ENCODE measurements around the gene FRMD1.

Gene FRMD1

GRCh38 chr6:168062346-168063289, 16.4 kb downstream of the FRMD1 start:
- peak overlapping the region; percentile 65 for H3K27ac ChIP-seq
- no peak for TF ChIP-seq CTCF (conservative IDR thresholded peaks at IDR 0.05)

GRCh38 chr6:168061269-168062210, 17.5 kb downstream of the FRMD1 start:
- no peak for TF ChIP-seq CTCF (conservative IDR thresholded peaks at IDR 0.05)
- H3K27ac ChIP-seq, result peak overlapping the region; percentile 65

GRCh38 chr6:168060521-168060931, 18.5 kb downstream of the FRMD1 start:
- TF ChIP-seq CTCF (conservative IDR thresholded peaks at IDR 0.05), result peak; percentile 71
- H3K27ac ChIP-seq, result peak overlapping the region; percentile 65

GRCh38 chr6:168058691-168059551, 20.1 kb downstream of the FRMD1 start:
- no peak for TF ChIP-seq CTCF (conservative IDR thresholded peaks at IDR 0.05)
- no peak overlapping the region for H3K27ac ChIP-seq

GRCh38 chr6:168057836-168058235, 21.2 kb downstream of the FRMD1 start:
- H3K27ac ChIP-seq, result no peak overlapping the region
- no peak for TF ChIP-seq CTCF (conservative IDR thresholded peaks at IDR 0.05)

- no peak overlapping the region for H3K27ac ChIP-seq
- TF ChIP-seq CTCF (conservative IDR thresholded peaks at IDR 0.05), result no peak
These were observed 22.0 kb downstream of the FRMD1 start for GRCh38 chr6:168056892-168057527.

Data from VCaP (cell line).